ENCODE results near the gene SCAF8.
"Not testable (repeated sequence)": the region's sequence is repeated elsewhere in the genome, so short reads cannot be mapped to it uniquely, and the experiment has no call there.

The SCAF8 gene

GRCh38 chr6:154786144-154786868 lies 53.1 kb downstream of the SCAF8 start:
- no peak for DNase-seq

GRCh38 chr6:154791556-154792317 lies 58.5 kb downstream of the SCAF8 start:
- no peak for DNase-seq

GRCh38 chr6:154792325-154792724 lies 59.1 kb downstream of the SCAF8 start:
- DNase-seq: no peak

GRCh38 chr6:154792761-154793160 lies 59.5 kb downstream of the SCAF8 start:
- no peak for DNase-seq

GRCh38 chr6:154796484-154796883 lies 63.3 kb downstream of the SCAF8 start:
- no peak for DNase-seq

- no peak for DNase-seq
Observed at GRCh38 chr6:154797857-154798256, 64.6 kb downstream of the SCAF8 start.

- DNase-seq: no peak
Observed at GRCh38 chr6:154800338-154800737, 67.1 kb downstream of the SCAF8 start.

- DNase-seq: peak; percentile 3
Observed at GRCh38 chr6:154805288-154805911, 72.2 kb downstream of the SCAF8 start.

GRCh38 chr6:154806804-154807203 lies 73.6 kb downstream of the SCAF8 start:
- DNase-seq: no peak

GRCh38 chr6:154811663-154812062 lies 78.4 kb downstream of the SCAF8 start:
- not testable (repeated sequence) for DNase-seq

- no peak for DNase-seq
Observed at GRCh38 chr6:154814063-154814462, 80.8 kb downstream of the SCAF8 start.

GRCh38 chr6:154815938-154816820 lies 83.0 kb downstream of the SCAF8 start:
- no peak for DNase-seq

- no peak for DNase-seq
Observed at GRCh38 chr6:154821099-154821498, 87.9 kb downstream of the SCAF8 start.

- DNase-seq: no peak
Observed at GRCh38 chr6:154821638-154822037, 88.4 kb downstream of the SCAF8 start.

- no peak for DNase-seq
Observed at GRCh38 chr6:154822947-154823558, 89.8 kb downstream of the SCAF8 start.

GRCh38 chr6:154824076-154824475 lies 90.9 kb downstream of the SCAF8 start:
- DNase-seq: no peak

GRCh38 chr6:154829970-154830369 lies 96.8 kb downstream of the SCAF8 start:
- DNase-seq: no peak

GRCh38 chr6:154830771-154831170 lies 97.6 kb downstream of the SCAF8 start:
- DNase-seq: no peak

GRCh38 chr6:154835307-154835706 lies 102.1 kb downstream of the SCAF8 start:
- DNase-seq: no peak

GRCh38 chr6:154839546-154839945 lies 106.3 kb downstream of the SCAF8 start:
- no peak for DNase-seq

GRCh38 chr6:154840363-154840762 lies 107.1 kb downstream of the SCAF8 start:
- no peak for DNase-seq

GRCh38 chr6:154841109-154841508 lies 107.9 kb downstream of the SCAF8 start:
- DNase-seq: no peak
